D721Med (cell line): ENCODE measurements around the gene CYP24A1.

Experiments
- DNase-seq: peaks from one replicate; pipeline ENCODE4 v3.0.0; 2011; ENCODE audit warnings: low spot score; ENCODE audit not compliant: insufficient read length
- FAIRE-seq: peaks from 2 replicates; lab custom pipeline; 2011; peaks lifted over from hg19 to GRCh38; lab: Jason Lieb, UNC
- CTCF ChIP-seq: IDR thresholded peaks from 2 replicates; pipeline ENCODE4 v1.5.1; 2012; ENCODE audit warnings: mild to moderate bottlenecking, control low read depth; ENCODE audit not compliant: insufficient read depth; ENCODE audit errors: missing control alignments

The CYP24A1 gene

GRCh38 chr20:54151511-54152226, 22.1 kb downstream of the CYP24A1 start:
- FAIRE-seq (no peak), DNase-seq (no peak)
- TF ChIP-seq CTCF: no peak

GRCh38 chr20:54151075-54151439, 22.7 kb downstream of the CYP24A1 start:
- no peak for FAIRE-seq
- DNase-seq: no peak
- no peak for TF ChIP-seq CTCF

- no peak for TF ChIP-seq CTCF
- no peak for DNase-seq
- FAIRE-seq: no peak
These were observed 24.0 kb downstream of the CYP24A1 start for GRCh38 chr20:54149765-54150264.

GRCh38 chr20:54148947-54149764, 24.6 kb downstream of the CYP24A1 start:
- no peak for FAIRE-seq
- no peak for DNase-seq
- no peak for TF ChIP-seq CTCF

- no peak for TF ChIP-seq CTCF
- FAIRE-seq: no peak
- DNase-seq: no peak
These were observed 27.1 kb downstream of the CYP24A1 start for GRCh38 chr20:54146672-54147071.

GRCh38 chr20:54144847-54145414, 28.9 kb downstream of the CYP24A1 start:
- TF ChIP-seq CTCF: no peak
- FAIRE-seq (no peak), DNase-seq (no peak)
